ENCODE data around the gene RGPD5. TPM values are rescaled to one million over a fixed set of nuclear protein-coding genes. Genes with fewer than 3 reads are reported as not detected.
"Not testable (repeated sequence)": the region's sequence is repeated elsewhere in the genome, so short reads cannot be mapped to it uniquely, and the experiment has no call there.

Gene RGPD5
- total RNA-seq, 2 donors from 2014 or later: 176 to 218 TPM

DNA sequence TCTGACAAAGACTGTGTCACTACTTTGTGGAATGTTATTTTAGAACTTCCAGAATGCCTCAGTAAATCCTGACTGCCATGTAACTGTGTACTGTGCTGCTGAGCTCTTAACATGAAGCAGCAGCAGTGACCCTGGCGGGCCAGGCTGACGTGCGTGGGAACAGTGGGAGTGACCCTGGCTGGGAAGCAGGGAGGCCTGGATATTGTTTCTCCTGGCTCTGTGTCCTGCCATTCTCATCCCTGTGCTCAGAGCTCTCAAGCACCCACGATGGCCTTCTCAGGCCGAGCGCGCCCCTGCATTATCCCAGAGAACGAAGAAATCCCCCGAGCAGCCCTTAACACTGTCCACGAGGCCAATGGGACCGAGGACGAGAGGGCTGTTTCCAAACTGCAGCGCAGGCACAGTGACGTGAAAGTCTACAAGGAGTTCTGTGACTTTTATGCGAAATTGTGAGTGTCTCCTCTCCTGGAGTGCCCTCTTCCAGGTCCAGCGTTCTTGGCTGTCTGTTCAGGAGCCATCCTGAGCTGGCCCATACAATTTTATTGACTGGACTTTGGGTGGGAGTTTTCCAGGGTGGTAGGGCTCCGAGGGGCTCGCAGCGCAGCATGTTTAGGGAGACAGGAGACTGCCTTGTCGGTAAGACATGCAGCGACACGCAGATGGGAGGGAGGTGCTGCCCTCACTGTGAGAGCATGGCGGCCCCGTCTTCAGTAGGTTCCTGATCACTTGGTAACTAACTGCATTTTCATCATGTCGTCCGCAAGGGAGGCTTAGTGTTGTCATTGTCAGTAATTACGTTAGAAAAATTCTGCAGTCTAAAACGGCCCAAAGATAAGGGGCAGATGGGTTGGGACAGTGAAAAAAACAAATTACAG, 104.6 kb downstream of the RGPD5 start, which contains the start of gene LIMS3:
TSS of gene LIMS3 (plus strand) at position 227 of the 875 bp plus-strand sequence. CDS start at position 268, 41 bp downstream.
- not testable (repeated sequence) for H3K4me3 Mint-ChIP-seq; DNase-seq; H3K36me3 Mint-ChIP-seq (ENCODE audit: low read depth); H3K4me1 Mint-ChIP-seq; ATAC-seq; H3K9me3 ChIP-seq (ENCODE audit: control insufficient read depth, low read length, poor library complexity, severe bottlenecking); H3K27me3 Mint-ChIP-seq; H3K27ac Mint-ChIP-seq

DNA sequence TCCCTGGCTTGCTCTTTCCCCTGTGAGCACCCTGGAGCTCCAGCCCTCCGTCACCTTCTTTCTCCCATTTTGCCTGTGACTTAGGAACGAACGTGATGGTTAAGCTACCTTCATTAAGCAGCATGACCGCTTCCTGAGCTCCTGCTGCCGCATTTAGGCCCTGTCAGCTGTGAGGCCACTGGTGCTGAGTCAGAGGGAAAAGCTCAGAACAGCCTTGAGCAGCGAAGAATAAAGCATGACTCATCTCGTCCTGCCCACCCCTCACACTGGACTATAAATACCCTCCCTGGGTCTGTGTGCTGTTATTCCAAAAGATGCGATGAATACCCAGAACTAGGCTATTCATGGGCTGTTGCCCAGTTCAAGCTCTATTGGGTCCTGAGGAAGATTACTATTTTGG, 111.7 kb downstream of the RGPD5 start:
- not testable (repeated sequence) for H3K36me3 Mint-ChIP-seq (ENCODE audit: low read depth); H3K27ac Mint-ChIP-seq; H3K9me3 ChIP-seq (ENCODE audit: control insufficient read depth, low read length, poor library complexity, severe bottlenecking); H3K27me3 Mint-ChIP-seq; H3K4me3 Mint-ChIP-seq; H3K4me1 Mint-ChIP-seq; ATAC-seq; DNase-seq

Other genes with a start within 250 kb of the RGPD5 start
- gene SEPTIN10, start 180.3 kb upstream of the RGPD5 start, total RNA-seq: 1 to 10 TPM; 3.9 to 6.2 TPM
- gene SOWAHC, start 179.9 kb upstream of the RGPD5 start, total RNA-seq: 1 to 10 TPM; 1.1 to 1.3 TPM
- gene LIMS3, start 104.4 kb downstream of the RGPD5 start, total RNA-seq: 1 to 10 TPM in 1 of 2 donors, not detected in 1; 1.3 TPM

Data from T-helper 17 cell (primary cell).